K562 (cell line): ENCODE results near the gene BCORL1. TPM values are rescaled to one million over a fixed set of nuclear protein-coding genes. Genes with fewer than 3 reads are reported as not detected.

ENCODE experiments used
- ATAC-seq: fragments of 200-7000 bp; cut with Tn5 transposase; 3 replicates; pipeline ENCODE4 v1.9.1; 2020; ENCODE audit warnings: moderate library complexity
- BruUV-seq: library from RNA; stranded (reverse); fragments of 400-500 nt; replicated peaks from 2 replicates; lab custom pipeline; 2021; lab: Mats Ljungman, UMichigan
- CTCF ChIA-PET: fragments of 300-600 bp; formaldehyde crosslinking; extraction: SDS; loops from one replicate; lab custom pipeline; 2021; ENCODE audit warnings: low intra/inter-chr PET ratio; lab: Yijun Ruan, JAX
- POLR2A ChIA-PET: fragments of 300-600, 350-650 bp; sonication (Branson Sonifier 250); formaldehyde crosslinking; extraction: SDS; loops from one replicate; lab custom pipeline; 2021; ENCODE audit warnings: antibody characterized with exemption, inconsistent platforms; lab: Yijun Ruan, JAX
- DNase-seq, 4 experiments: peaks; one replicate each; pipeline versions ENCODE4 v3.0.0 to v3.0.0-alpha.2; 2011 to 2018; ENCODE audit warnings: low spot score in 3 of 4, mixed read lengths in 3 of 4; ENCODE audit errors: extremely low read depth in 1 of 4
- FAIRE-seq: peaks from 2 replicates; lab custom pipeline; 2011; peaks lifted over from hg19 to GRCh38; lab: Jason Lieb, UNC
- H2AFZ ChIP-seq: 2 replicates; pipeline ENCODE4 v1.6.0; 2011; ENCODE audit warnings: low read depth, low read length, control low read depth, inconsistent platforms
- H3K27ac ChIP-seq: fragments of 200-600 bp; 3 replicates; pipeline ENCODE4 v1.8.0; 2011; ENCODE audit warnings: low read depth, mild to moderate bottlenecking, control low read depth, inconsistent platforms, low read length, moderate library complexity, mixed read lengths; ENCODE audit errors: extremely low read depth
- H3K27me3 ChIP-seq, 2 experiments: fragments of 300-600 bp in 1 of 2; 2 replicates in 1 of 2; 3 replicates in 1 of 2; pipeline versions ENCODE4 v1.6.0 to v1.8.0; 2011; ENCODE audit warnings: inconsistent platforms in 2 of 2, low read length in 2 of 2, mild to moderate bottlenecking in 1 of 2, mixed read lengths in 1 of 2, moderate library complexity in 1 of 2; ENCODE audit not compliant: control insufficient read depth in 2 of 2, insufficient read depth in 2 of 2
- H3K36me3 ChIP-seq: fragments of 300-600 bp; 3 replicates; pipeline ENCODE4 v1.8.0; 2011; ENCODE audit warnings: mild to moderate bottlenecking, low read length, inconsistent platforms; ENCODE audit not compliant: control insufficient read depth, insufficient read depth
- H3K4me1 ChIP-seq, 2 experiments: fragments of 200-600 bp in 1 of 2; replicated peaks in 1 of 2; 2 replicates in 1 of 2; 3 replicates in 1 of 2; pipeline versions ENCODE4 v1.5.1 to v1.8.0; 2011; ENCODE audit warnings: inconsistent platforms in 2 of 2, low read length in 2 of 2, mild to moderate bottlenecking in 1 of 2, mixed read lengths in 1 of 2, moderate library complexity in 1 of 2; ENCODE audit not compliant: control insufficient read depth in 2 of 2, insufficient read depth in 2 of 2
- H3K4me2 ChIP-seq: 2 replicates; pipeline ENCODE4 v1.6.1; 2011; ENCODE audit warnings: low read length, control low read depth, inconsistent platforms, mixed read lengths; ENCODE audit not compliant: insufficient read depth
- H3K4me3 ChIP-seq: fragments of 200-600 bp; sonication (generic), shearing (Covaris generic); 2 replicates; pipeline ENCODE4 v1.5.1; 2016; ENCODE audit warnings: control low read depth, inconsistent platforms
- H3K79me2 ChIP-seq: fragments of 200-600 bp; 3 replicates; pipeline ENCODE4 v1.8.0; 2011; ENCODE audit warnings: low read length, inconsistent platforms; ENCODE audit not compliant: control insufficient read depth, insufficient read depth
- H3K9ac ChIP-seq, 2 experiments: 2 replicates each; pipeline versions ENCODE4 v1.6.0 to v1.6.1; 2011; ENCODE audit warnings: low read depth in 2 of 2, low read length in 2 of 2, control low read depth in 1 of 2, inconsistent platforms in 1 of 2, mild to moderate bottlenecking in 1 of 2, mixed read lengths in 1 of 2; ENCODE audit not compliant: insufficient read depth in 1 of 2
- H3K9me1 ChIP-seq: one replicate; pipeline ENCODE4 v1.6.0; 2011; ENCODE audit warnings: inconsistent platforms, mild to moderate bottlenecking, low read length, moderate library complexity; ENCODE audit not compliant: control insufficient read depth, insufficient read depth
- H3K9me3 ChIP-seq: replicated peaks from 2 replicates; pipeline ENCODE4 v1.5.1; 2011; ENCODE audit warnings: low read depth, low read length, inconsistent platforms; ENCODE audit not compliant: control insufficient read depth, insufficient read depth
- H4K20me1 ChIP-seq: replicated peaks from 2 replicates; pipeline ENCODE4 v1.6.1; 2011; ENCODE audit warnings: low read length, inconsistent platforms, mixed read lengths; ENCODE audit not compliant: control insufficient read depth, insufficient read depth
- BDP1 ChIP-seq: IDR thresholded peaks from 3 replicates; pipeline ENCODE4 v1.6.1; 2011; ENCODE audit not compliant: insufficient read length, insufficient read depth
- ELF4 ChIP-seq: fragments of 450-650 bp; formaldehyde crosslinking; IDR thresholded peaks from 2 replicates; pipeline ENCODE4 v1.4.0; 2022; ENCODE audit warnings: missing genetic modification characterization
- HMG20A ChIP-seq: fragments of 450-650 bp; formaldehyde crosslinking; conservative IDR thresholded peaks from 2 replicates; pipeline ENCODE4 v1.4.0; 2020; ENCODE audit warnings: mild to moderate bottlenecking, mixed read lengths
- POLR2AphosphoS5 ChIP-seq: IDR thresholded peaks from 2 replicates; pipeline ENCODE4 v1.6.1; 2011; ENCODE audit warnings: mild to moderate bottlenecking, low read depth, low read length, moderate library complexity; ENCODE audit not compliant: control insufficient read depth, insufficient read depth
- RCOR1 ChIP-seq, 2 experiments: IDR thresholded peaks; 2 replicates each; pipeline ENCODE4 v1.6.1; 2012; ENCODE audit warnings: low read depth in 2 of 2, low read length in 2 of 2, borderline replicate concordance in 1 of 2, improper control_type of control experiment in 1 of 2
- SETDB1 ChIP-seq: IDR thresholded peaks from one replicate; pipeline ENCODE4 v1.6.1; 2012; ENCODE audit warnings: low read length, control low read depth, inconsistent platforms
- XRCC3 ChIP-seq: fragments of 450-650 bp; IDR thresholded peaks from 2 replicates; pipeline ENCODE4 v1.6.1; 2017; ENCODE audit warnings: mild to moderate bottlenecking, moderate library complexity
- ZC3H8 ChIP-seq: fragments of 450-650 bp; IDR thresholded peaks from 2 replicates; pipeline ENCODE4 v1.6.1; 2017
- ZNF184 ChIP-seq: sonication (generic); formaldehyde crosslinking; IDR thresholded peaks from 2 replicates; pipeline ENCODE4 v1.5.0; 2020; ENCODE audit warnings: missing genetic modification reagents
- ZNF57 ChIP-seq: fragments of 450-650 bp; formaldehyde crosslinking; IDR thresholded peaks from 2 replicates; pipeline ENCODE4 v1.4.0; 2020; ENCODE audit warnings: mild to moderate bottlenecking, moderate library complexity
- WGBS: fragments of 100-300 bp; shearing (Covaris generic); methylation state at CpG from one replicate; pipeline ENCODE4 v1.1.6; 2016; ENCODE audit warnings: low coverage, mixed read lengths; ENCODE audit not compliant: insufficient coverage; ENCODE audit errors: missing lambda C conversion rate; 5-methylcytosine and 5-hydroxymethylcytosine counted together
- in situ Hi-C: fragments of 300-500 bp; cut with MboI; formaldehyde crosslinking; loops from 4 replicates; pipeline ENCODE4 v1.15.0; 2018; ENCODE audit warnings: inconsistent platforms, mixed read lengths
- intact Hi-C: fragments of 100-400 bp; cut with micrococcal nuclease; formaldehyde crosslinking; loops from 2 replicates; pipeline ENCODE4 v1.14.2; 2022
- polyA plus RNA-seq, 8 experiments: library from polyadenylated mRNA; depleted of rRNA in 4 of 8; stranded (reverse) in 5 of 8; unstranded in 3 of 8; fragments of >200 nt; fragmentation: Nextera tagmentation in 2 of 8; fragmentation: Illumina TruSeq in 1 of 8; extraction: Ambion mirVana in 2 of 8; extraction: Trizol in 1 of 8; gene quantifications; 2 replicates each; pipeline versions ENCODE4 v1.2.1 to v1.2.3, GENCODE V29; 2011 to 2014; ENCODE audit warnings: inconsistent platforms in 1 of 8, missing spikeins in 1 of 8
- total RNA-seq, 7 experiments: library from RNA; depleted of rRNA in 6 of 7; stranded (reverse); fragments of >200 nt in 6 of 7; fragmentation: Illumina TruSeq in 2 of 7; extraction: Trizol in 2 of 7; gene quantifications; 2 replicates each; pipeline versions ENCODE4 v1.2.1 to v1.2.3, GENCODE V29; 2011 to 2021; ENCODE audit warnings: low replicate concordance in 1 of 7
- TF ChIP-seq, protein P1 (sequence below): IDR thresholded peaks from 2 replicates; pipeline ENCODE4 v1.6.1; 2016; ENCODE audit warnings: missing genetic modification characterization, missing compliant biosample characterization
- TF ChIP-seq, protein P2 (sequence below): sonication (generic); formaldehyde crosslinking; IDR thresholded peaks from 2 replicates; pipeline ENCODE4 v1.8.0; 2022; ENCODE audit warnings: mild to moderate bottlenecking, low read depth, missing genetic modification reagents

The BCORL1 gene
- total and polyA plus RNA-seq, 9 of the 15 experiments (the other 6 are each of a cell fraction or from before 2014, with no cell fraction given) = 0.48 to 29.6 (median 2.1) TPM

- Histone ChIP-seq H3K27me3 (no peaks in the 10 kb centered on the region), H3K9ac (no peak overlapping the region), H2AFZ (no peak overlapping the region), H3K4me3 (no peak overlapping the region), H3K27ac (no peak overlapping the region), H4K20me1 (no peaks in the 10 kb centered on the region), H3K4me2 (no peak overlapping the region), H3K79me2 (no peaks in the 10 kb centered on the region), H3K9me3 (no peaks in the 10 kb centered on the region), H3K36me3 (peaks cover 79% of the 10 kb centered on the region), H3K9me1 (no peaks in the 10 kb centered on the region), H3K4me1 (no peaks in the 10 kb centered on the region)
- ATAC-seq = no peak
- no TSS peak for BruUV-seq
- ChIA-PET POLR2A (interaction anchor here (0.6 kb wide), 1 partner anchor 126 kb away, joined by 3 read pairs; no protein-coding TSS in a partner anchor), CTCF (no interaction called here)
- DNase-seq = no peak
- intact Hi-C loops (no loop called here), in situ Hi-C loops (no loop called here)
- TF ChIP-seq ZNF57 (CRISPR knock-in tag) (no peak), ZNF184 (no peak), ZC3H8 (no peak), HMG20A (CRISPR knock-in tag) (no peak), BDP1 (no peak), ELF4 (CRISPR knock-in tag) (no peak), POLR2AphosphoS5 (no peak), XRCC3 (no peak), SETDB1 (no peak), RCOR1 (IDR thresholded peaks at IDR 0.05; ENCODE audit: borderline replicate concordance in 1 of 2, low read depth in 2 of 2, low read length in 2 of 2) (no peak)
- TF ChIP-seq, protein P1, sequence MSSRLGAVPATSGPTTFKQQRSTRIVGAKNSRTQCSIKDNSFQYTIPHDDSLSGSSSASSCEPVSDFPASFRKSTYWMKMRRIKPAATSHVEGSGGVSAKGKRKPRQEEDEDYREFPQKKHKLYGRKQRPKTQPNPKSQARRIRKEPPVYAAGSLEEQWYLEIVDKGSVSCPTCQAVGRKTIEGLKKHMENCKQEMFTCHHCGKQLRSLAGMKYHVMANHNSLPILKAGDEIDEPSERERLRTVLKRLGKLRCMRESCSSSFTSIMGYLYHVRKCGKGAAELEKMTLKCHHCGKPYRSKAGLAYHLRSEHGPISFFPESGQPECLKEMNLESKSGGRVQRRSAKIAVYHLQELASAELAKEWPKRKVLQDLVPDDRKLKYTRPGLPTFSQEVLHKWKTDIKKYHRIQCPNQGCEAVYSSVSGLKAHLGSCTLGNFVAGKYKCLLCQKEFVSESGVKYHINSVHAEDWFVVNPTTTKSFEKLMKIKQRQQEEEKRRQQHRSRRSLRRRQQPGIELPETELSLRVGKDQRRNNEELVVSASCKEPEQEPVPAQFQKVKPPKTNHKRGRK (tag) = no peak
- TF ChIP-seq, protein P2, sequence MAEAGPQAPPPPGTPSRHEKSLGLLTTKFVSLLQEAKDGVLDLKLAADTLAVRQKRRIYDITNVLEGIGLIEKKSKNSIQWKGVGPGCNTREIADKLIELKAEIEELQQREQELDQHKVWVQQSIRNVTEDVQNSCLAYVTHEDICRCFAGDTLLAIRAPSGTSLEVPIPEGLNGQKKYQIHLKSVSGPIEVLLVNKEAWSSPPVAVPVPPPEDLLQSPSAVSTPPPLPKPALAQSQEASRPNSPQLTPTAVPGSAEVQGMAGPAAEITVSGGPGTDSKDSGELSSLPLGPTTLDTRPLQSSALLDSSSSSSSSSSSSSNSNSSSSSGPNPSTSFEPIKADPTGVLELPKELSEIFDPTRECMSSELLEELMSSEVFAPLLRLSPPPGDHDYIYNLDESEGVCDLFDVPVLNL (CRISPR knock-in tag) = no peak
- FAIRE-seq = no peak
- WGBS = 98% methylated on average over 4 of the region's 5 CpGs
Observed at GRCh38 chrX:130047416-130047815, 65.0 kb downstream of the BCORL1 start.
